CD4-positive, alpha-beta T cell treated with Interleukin-17A for 1 hour (primary cell): ENCODE results near the gene TIPARP.

ENCODE experiments used
- DNase-seq: peaks from one replicate; pipeline ENCODE4 v3.0.0-alpha.2; 2020

Gene TIPARP, protein sequence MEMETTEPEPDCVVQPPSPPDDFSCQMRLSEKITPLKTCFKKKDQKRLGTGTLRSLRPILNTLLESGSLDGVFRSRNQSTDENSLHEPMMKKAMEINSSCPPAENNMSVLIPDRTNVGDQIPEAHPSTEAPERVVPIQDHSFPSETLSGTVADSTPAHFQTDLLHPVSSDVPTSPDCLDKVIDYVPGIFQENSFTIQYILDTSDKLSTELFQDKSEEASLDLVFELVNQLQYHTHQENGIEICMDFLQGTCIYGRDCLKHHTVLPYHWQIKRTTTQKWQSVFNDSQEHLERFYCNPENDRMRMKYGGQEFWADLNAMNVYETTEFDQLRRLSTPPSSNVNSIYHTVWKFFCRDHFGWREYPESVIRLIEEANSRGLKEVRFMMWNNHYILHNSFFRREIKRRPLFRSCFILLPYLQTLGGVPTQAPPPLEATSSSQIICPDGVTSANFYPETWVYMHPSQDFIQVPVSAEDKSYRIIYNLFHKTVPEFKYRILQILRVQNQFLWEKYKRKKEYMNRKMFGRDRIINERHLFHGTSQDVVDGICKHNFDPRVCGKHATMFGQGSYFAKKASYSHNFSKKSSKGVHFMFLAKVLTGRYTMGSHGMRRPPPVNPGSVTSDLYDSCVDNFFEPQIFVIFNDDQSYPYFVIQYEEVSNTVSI

DNA sequence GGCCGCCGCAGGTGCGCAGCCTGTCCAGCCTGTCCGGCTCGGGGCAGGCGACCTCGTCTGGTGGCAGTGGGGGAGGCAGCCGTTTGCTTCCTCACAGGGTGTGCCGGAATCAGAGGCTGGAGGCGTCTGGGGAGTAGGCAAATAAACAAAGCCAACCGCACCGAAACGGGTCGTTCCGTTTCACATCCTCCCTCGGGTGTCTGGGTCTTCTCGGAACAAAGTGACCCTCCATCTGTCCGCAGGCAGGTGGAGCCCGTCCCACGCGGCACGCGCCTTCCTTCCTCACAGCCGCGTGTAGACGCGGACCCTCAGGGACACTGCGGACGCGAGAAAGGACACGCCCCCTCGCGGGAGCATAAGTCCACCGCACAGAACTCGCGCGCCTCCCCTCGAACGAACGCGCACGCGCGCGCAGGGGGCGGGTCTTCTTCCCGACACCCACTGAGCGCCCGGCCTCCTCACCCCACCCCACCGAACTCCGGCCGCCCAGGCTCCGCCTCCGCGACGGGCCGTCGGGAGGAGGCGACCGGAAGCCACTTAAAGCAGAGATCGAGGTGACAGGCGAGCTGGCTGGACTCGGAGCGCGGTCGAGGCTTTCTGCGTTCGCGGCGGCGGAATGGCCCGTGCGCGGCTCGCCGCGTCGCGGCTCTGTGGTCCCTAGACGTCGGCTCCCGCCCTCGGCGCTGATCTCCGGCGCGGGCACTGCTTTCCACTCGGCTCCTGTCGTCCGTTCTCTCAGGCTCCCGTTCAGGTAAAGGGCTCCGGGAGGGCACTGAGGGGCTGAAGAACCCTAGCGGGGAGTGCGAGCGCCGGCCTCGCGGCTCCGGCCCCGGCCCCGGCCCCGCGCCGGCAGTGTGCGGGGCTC is at the start of gene TIPARP:
Gene TIPARP (plus strand): TSS at position 545 of the 865 bp plus-strand sequence. CDS start 3,108 bp downstream, outside the sequence.
- peak; percentile 98 for DNase-seq

DNA sequence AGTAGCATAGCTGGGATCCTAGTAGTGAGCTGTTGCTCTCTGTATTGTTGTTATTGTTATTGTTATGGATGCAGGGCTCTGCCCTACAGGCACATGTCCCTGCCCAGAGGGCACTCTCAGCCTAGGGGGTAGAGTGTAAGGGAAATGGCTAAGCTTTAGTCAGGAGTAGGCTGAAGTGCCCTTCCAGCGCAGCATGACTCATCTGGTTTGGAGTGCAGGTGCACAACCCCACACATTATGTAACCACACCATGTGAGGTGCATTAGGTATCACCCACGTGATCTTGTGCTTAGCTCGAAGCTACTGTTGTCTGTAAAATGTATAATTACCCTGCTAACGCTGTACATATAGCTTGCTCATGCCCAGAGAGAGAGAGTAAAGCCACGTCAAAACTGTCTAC is 48.3 kb upstream of the TIPARP start:
- no peak for DNase-seq

DNA sequence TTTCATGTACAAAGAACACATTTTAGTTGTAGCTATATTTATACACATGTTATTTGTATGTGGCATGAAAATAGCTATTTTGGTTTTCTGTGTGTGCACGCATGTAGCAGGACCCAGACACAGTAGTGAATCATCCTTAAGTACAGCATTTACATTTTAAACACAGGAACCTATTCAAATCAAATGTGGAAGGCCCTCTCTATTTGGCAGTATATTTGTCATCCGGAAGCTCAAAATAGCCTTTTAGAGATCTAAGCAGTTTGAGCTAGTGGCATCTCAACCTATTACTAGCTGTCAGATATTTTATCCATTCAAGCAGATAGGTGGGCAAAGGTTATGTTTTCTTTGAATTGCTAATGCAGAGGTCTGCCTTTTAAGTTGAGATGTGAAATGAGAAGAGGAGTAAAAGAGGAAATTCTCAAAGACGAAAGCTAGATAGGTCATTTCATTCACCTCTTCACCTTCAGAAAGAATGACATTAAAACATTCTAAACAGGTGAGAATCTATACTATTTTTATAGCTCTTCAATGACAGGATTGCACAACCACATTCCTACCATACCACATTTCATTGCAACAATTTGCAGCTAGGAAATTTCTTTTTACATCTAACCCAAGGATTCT is 46.3 kb upstream of the TIPARP start:
- DNase-seq, result no peak

DNA sequence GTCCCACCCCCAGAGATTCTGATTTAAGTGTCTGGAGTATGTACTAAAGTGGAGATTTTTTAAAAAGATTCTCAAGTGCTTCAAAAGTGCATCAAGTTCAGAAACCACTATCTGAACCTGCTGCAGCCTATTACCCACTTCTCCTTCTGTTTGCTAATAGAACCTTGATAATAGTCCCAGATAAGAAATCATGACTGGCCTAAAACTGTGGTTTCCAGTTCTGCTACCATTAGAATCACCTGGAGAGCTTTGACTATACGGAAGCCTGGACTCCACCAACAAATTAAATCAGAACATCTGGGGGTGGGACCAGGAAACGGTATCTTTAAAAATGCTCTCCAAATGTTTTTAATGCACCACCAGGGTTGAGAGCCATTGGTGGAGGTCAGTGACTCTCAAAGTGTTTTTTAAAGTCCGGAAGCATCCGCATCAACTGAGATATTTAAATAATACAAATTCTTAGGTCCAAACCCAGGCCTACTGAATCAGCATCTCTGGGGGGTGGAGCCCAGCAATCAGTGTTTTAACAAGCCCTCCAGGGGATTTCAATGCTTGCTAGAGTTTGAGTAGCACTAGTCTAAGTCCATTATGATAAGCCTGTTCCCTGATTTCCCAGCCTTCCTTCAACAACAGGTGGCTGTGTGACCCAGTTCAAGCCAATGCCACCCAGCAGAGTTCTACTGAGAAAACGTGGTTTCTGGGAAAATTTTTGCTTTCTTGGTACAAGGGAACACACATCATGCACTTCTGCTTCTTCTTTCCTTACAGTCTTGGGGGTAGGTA is 45.4 kb upstream of the TIPARP start:
- DNase-seq, result no peak

DNA sequence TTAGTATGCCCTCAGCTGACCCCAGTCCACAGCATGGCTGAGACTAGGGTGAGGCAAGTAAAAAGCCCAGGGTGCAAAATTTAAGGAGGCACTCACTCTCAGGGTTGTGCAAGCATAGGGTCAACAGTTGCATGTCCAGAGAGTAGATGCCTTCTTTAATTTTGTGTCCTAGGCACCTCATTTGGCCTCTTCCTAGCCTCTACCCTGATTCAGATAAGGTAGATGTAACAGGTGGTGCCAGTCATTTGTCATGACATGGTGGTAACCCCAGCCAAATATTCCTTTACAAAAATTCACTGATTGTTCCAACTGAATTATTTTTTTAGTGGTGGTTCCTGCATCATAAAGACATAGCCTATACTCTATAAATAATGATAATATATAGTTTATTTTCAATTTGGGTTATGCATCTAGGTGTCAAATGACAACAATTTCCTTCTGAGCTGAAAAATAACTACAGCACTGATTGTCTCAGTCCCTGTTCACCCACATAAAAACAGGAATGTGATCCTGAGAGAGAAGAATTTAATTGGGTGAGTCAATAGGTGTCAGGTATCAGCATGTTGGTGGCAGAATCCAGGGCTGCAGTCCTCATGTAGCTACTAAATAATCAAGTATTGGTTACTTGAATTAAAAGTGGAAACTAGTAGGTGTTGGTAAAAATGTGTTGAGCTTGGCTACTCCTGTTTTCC is 44.2 kb upstream of the TIPARP start:
- no peak for DNase-seq

DNA sequence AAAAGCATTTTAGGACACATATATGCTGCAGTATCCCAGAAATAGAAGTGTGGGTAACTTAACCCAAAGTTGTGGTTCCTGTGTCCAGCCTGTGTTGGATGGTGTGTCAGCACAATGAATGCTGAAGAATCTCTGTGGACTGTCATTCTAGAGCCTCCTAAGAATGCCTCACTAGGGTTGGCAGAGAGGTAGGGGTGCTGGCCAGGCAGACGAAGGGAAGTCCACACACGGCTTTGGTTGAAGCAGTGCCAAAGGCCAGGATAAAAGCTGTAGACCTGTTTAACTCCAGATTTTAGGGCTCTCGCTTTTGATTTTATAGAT is 43.7 kb upstream of the TIPARP start:
- no peak for DNase-seq

DNA sequence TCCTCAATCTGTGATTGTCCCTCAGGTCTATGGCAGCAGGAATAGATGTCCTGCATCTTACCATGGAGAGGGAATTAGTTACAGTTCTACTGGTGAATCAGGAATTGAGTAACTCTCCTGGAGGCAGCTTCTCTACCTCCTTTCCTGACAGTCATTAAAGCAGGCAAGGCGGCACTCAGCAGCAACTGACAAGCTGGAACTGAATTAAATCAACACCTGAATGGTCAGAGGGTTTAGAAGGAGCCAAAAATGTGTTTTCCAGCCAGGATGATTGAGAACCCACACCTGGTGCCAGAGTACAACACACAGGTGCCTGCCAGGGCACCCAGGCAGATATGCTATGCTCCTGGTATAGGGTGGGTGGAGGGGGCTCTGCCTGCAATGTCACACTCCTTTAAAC is 43.1 kb upstream of the TIPARP start:
- no peak for DNase-seq

DNA sequence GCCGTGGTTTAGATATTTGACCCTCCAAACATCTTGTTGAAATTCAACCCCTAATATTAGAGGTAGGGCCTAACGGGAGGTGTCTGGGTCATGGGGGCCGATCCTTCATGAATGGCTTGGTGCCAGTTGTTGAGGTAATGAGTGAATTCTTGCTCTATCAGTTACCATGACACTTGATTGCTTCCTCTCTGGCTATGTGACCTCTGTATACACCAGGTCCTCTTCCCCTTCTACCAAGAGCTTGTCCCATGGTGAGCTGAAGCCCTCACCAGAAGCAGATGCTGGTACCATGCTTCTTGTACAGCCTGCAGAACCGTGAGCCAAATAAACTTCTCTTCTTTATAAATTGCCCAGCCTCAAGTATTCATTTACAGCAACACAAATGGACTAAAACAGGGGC is 41.8 kb upstream of the TIPARP start:
- DNase-seq, result no peak

DNA sequence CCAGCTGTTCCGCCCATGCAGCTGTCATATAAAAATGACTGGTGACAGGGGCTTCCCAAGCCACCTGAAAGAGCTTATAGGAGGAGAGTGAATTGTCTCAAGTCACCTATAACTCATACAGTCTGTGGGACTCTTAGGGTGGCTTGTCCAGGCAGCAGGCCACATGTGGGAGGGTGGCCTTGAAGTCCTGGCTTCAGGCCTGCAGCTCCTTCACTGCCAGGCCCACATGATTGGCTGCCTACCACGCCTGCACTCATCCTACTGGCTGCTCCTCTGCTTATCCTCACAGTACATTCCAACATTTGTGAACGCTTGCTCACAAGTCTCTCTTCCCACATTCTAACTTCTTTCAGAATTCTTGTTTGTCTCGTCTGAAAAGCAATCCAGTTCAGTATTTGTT is 41.1 kb upstream of the TIPARP start:
- DNase-seq, result no peak

DNA sequence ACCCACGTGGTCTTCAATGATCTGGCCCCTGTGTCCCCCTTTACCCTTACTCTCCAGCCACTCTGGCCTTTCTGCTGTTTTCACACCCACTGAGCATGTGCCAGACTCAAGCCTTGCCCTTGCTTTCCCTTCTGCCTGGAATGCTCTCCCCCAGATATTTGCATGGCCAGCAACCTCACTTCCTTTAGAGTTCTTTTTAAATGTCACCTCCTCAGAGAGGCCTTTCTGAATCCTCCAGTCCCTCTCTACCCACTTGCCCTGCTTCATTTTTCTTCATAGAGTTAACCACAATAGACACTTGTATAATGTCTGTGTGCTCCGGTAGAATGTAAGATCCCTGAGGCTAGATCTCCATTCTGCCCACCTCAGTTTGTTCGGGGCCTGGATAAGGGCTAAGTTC is 39.4 kb upstream of the TIPARP start:
- DNase-seq, result no peak

DNA sequence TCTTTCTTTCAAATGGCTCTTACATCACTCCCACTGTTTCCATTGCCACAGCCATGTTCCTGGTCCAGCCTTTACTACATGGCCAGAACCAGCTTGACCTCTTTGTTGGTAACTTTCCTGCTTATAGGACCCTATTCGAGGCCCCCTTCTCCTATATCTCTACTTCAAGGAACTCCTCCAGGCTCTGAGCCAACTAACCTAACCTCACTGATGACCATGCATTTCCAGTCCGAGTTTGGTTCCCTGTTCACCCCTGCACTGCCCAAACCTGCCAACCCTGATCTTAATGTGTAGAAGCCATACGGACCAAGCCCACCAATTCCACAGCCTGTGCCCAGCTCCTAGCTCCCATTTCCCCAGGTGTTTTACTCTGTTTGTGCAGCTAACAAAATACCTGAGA is 38.4 kb upstream of the TIPARP start:
- no peak for DNase-seq

DNA sequence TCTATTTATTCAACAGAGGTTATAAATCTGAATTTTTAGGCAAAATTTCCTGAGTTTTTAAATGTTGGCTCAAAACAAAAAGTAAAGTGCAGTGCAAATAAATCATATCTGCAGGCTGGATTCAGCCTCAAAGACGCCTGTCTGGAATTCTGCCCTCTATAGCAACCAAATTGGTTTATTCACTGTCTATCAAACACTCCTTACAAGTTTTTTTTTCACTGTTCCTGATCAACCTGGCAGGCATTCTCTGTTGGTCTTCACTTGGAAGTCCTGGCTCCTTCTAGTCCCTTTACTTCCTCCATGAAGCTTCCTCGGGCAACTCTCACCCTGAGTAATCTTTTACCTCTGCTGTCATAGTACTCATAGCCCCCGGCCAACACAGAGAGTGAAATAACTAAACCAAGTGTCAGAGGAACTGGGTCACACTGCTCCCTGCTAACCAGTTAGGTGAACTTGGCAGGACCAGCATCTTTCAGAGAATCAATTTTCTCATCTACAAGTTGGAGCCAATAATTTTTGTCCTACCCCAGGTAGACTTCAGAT is 36.8 kb upstream of the TIPARP start:
- no peak for DNase-seq

DNA sequence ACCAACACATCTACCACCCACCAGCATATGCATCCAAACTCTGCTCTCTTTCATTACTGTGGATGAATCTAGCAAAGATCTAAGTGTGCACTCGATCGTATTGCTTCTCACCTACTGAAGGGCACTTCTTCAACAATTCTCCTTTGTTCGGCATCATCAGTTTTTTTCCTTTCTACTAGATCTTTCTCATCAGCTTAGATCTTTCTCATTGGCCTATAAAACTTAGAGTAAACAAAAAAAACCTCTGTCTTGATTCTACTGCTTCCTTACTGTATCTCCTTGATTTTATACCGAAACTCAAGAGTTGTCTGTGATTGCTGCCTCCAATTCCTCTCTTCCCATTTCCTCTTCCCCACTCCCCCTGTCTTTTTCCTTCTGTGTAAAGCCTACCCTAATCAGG is 36.1 kb upstream of the TIPARP start:
- DNase-seq, result no peak

DNA sequence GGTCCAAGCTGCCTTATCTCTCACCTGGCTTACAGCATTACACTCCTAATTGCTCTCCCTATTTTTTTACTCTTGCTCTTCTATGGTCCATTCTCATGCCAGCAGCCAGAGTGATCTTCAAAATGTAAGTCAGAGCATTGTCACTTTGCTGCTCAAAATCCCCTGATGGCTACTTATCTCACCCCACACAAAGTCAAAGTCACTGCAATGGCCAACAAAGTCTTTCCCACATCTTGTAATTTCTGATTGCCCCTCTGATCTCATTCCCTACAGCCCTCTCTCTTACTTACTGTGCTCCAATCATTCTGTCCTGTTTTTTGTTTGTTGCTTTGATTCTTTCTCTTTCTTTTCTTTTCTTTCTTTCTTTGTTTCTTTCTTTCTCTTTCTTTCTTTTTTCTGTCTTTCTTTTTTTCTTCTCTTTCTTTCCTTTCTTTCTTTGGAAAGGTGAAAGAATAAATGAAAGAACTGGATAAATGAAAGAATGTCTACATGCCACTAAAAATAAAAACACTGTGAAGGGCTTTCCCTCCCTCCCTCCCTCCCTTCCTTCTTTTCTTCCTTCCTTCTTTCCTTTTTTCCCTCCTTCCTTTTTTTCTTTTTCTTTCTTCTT is 34.9 kb upstream of the TIPARP start:
- DNase-seq, result no peak

DNA sequence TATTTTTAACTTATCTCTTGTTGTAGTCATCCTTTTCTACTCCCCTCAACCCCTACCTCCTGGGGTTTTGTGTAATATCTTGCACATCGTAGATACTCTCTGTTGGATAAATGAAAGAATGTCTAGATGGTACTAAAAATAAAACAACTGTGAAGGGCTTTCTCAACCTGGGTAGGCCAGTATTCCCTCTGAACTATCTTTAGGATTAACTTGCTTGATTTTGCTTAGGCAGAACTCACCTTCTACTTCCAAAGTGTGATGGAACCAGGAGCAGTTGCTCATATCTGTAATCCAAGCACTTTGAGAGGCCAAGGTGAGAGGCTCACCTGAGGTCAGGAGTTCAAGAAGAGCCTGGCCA is 32.8 kb upstream of the TIPARP start:
- no peak for DNase-seq

DNA sequence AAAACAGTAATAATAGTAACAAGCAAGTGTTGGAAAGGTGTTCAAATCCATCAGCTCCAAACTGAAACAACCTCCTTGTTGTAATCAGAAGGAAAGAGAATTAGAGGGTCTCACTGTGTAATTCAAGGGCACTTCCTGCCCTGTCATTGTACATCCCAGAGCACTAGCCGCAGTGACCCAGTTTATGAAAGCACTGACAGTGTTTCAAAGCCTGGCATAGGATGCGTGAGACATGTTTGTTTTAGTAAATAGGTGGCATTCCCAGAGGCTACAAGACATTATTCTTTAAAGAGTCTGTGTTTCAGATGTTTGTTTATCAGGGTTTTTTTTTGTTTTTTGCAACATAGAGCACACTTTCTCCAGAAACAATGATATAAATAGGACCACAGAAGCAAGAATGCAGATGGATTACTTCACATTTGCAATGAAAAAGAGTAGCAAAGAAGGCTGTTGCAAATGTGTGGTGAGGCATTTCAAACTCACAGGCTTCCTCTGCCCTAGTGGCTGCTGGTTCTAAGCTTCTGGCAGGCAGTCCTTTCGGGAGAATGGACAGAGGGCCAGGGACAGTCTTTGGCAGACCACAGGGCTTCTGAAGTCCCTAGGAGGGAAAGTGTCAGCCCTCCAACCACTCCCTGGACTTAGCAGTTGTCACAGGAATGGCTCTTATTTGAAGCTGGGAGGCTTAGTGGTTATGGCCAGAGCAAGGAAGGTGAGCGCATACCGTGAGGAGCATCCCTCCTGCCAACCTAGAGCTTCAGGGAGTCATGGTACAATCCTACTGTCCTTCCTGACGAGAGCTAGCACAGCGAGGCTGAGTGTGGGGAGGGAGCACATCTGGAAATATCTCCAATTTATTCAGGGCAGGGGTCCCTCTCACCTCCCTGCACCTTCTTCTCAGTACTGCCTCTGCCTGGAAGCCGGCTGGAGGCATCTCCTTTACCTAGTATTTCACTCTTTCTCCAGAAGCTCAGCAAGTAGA is 31.4 kb upstream of the TIPARP start:
- no peak for DNase-seq

DNA sequence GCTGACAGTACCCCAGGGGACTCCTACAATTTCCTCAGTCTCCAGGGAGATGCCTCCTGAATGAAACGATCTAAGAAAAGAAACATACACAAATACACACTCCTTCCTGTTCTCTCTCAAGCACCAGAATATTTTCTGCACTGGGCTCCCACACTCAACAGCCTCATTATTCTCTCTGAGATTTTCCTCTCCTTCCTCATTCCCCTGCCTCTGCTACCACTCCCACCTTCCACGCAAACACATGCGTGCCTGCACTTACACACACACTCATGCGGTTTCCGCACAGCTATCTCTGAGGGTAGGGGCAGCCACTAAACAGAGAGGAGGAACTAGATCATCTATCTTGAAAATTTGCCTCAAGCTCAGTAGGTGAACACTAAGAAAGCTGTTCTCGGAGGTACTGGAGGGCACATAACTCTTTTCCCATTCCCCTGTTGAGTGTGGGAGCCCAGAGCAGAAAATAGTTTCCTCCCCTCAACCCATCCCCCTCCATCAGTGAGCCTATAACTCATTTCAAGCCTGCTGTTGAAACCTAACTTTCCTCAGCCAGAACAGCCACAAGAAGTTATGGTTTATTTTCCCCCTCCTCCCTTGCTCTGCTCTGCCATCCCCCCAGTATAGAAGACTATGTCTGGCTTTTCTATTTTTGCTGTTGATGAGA is 30.5 kb upstream of the TIPARP start:
- DNase-seq, result peak; percentile 48

DNA sequence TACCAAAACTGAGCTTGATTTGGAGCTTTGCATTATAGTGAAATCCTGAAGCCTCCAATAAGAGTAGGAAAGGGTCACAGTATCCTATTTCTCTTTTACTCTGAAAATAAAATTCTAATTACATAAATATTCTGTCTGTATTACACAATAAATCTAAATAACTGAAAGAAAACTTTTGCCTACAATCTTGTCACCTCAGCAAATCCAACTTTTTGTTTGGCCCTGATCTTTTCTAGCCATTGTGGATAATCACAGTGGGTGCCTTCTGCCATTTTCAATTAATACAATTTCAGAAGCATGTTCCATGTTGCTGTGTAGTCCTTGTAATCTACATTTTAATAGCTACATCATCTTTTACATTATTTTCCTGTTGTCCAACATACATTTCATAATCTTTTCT is 29.4 kb upstream of the TIPARP start:
- DNase-seq, result no peak

DNA sequence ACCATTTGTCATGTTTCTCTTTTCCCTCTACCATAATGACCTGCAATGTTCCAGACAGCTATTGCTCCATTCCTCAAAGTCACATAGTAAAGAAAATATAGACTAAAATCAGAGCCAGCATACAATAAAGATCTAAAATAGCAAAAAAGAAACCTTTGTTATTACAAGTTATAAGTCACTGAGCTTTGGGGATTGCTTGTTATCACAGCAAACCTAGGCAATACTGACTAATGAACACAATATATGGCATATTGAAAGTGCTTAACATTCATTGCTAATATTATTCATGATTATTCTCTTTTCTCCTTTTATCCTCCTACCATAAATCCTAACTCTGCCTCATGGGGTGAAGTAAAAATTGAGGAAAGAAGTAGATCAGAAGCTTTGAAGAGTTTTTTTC is 27.4 kb upstream of the TIPARP start:
- DNase-seq, result no peak
